IgD-negative memory B cell (primary cell): ENCODE measurements around the gene ADM5. TPM values are rescaled to one million over a fixed set of nuclear protein-coding genes. Genes with fewer than 3 reads are reported as not detected.

Source experiments
- H3K27ac Mint-ChIP-seq, 3 donors: one replicate each; pipeline ENCODE4 v1.8.0; 2020 to 2022; ENCODE audit warnings: mild to moderate bottlenecking in 3 of 3, mixed read lengths in 3 of 3, moderate library complexity in 1 of 3
- H3K27me3 Mint-ChIP-seq: one replicate; pipeline ENCODE4 v1.8.0; 2021; ENCODE audit warnings: mixed read lengths
- H3K36me3 Mint-ChIP-seq: one replicate; pipeline ENCODE4 v1.8.0; 2020; ENCODE audit warnings: mild to moderate bottlenecking, mixed read lengths
- H3K4me1 Mint-ChIP-seq, 3 donors: one replicate each; pipeline ENCODE4 v1.8.0; 2020 to 2022; ENCODE audit warnings: mixed read lengths in 3 of 3, mild to moderate bottlenecking in 1 of 3
- H3K4me3 Mint-ChIP-seq, 4 donors: one replicate each; pipeline ENCODE4 v1.8.0; 2020 to 2022; ENCODE audit warnings: mild to moderate bottlenecking in 4 of 4, mixed read lengths in 4 of 4, moderate library complexity in 3 of 4
- H3K9me3 Mint-ChIP-seq, 3 donors: one replicate each; pipeline ENCODE4 v1.8.0; 2020 to 2021; ENCODE audit warnings: mixed read lengths in 3 of 3, mild to moderate bottlenecking in 1 of 3
- polyA plus RNA-seq: library from polyadenylated mRNA; unstranded; fragments of 300-500 nt; fragmentation: Illumina TruSeq; gene quantifications from one replicate; pipeline ENCODE4 v1.2.3, GENCODE V29; 2021

Gene ADM5
- polyA plus RNA-seq, 1 donor from 2014 or later = 0.65 TPM

GRCh38 chr19:49727217-49728030, 38.0 kb downstream of the ADM5 start:
- Mint-ChIP-seq H3K36me3 (peaks cover 4% of the 10 kb centered on the region), H3K4me3 (no peak overlapping the region), H3K27me3 (peaks cover 6% of the 10 kb centered on the region), H3K4me1 (peaks cover 3% of the 10 kb centered on the region in 3 donors), H3K9me3 (peaks cover 0 to 2% (median 0%) of the 10 kb centered on the region in 3 donors), H3K27ac (no peak overlapping the region)

- Mint-ChIP-seq H3K27me3 (peaks cover 2% of the 10 kb centered on the region), H3K9me3 (no peaks in the 10 kb centered on the region), H3K4me3 (peak overlapping the region in 1 of 4 donors; percentile 21), H3K36me3 (no peaks in the 10 kb centered on the region), H3K27ac (no peak overlapping the region), H3K4me1 (peaks cover 3% of the 10 kb centered on the region in 3 donors)
These were observed 40.8 kb downstream of the ADM5 start for GRCh38 chr19:49730166-49730565.

GRCh38 chr19:49738268-49738667, 48.9 kb downstream of the ADM5 start:
- no peak overlapping the region for H3K4me3 Mint-ChIP-seq
- H3K27me3 Mint-ChIP-seq = no peaks in the 10 kb centered on the region
- peaks cover 1% of the 10 kb centered on the region for H3K36me3 Mint-ChIP-seq
- no peak overlapping the region for H3K27ac Mint-ChIP-seq
- peaks cover 0 to 1% (median 0%) of the 10 kb centered on the region in 3 donors for H3K9me3 Mint-ChIP-seq
- peaks cover 0 to 2% (median 0%) of the 10 kb centered on the region in 3 donors for H3K4me1 Mint-ChIP-seq

GRCh38 chr19:49739098-49739497, 49.7 kb downstream of the ADM5 start:
- no peak overlapping the region for H3K4me3 Mint-ChIP-seq
- H3K27me3 Mint-ChIP-seq = no peaks in the 10 kb centered on the region
- H3K27ac Mint-ChIP-seq = no peak overlapping the region
- peaks cover 0 to 2% (median 0%) of the 10 kb centered on the region in 3 donors for H3K4me1 Mint-ChIP-seq
- peaks cover 0 to 1% (median 0%) of the 10 kb centered on the region in 3 donors for H3K9me3 Mint-ChIP-seq
- peaks cover 1% of the 10 kb centered on the region for H3K36me3 Mint-ChIP-seq

- Mint-ChIP-seq H3K4me1 (peaks cover 0 to 2% (median 0%) of the 10 kb centered on the region in 3 donors), H3K36me3 (peaks cover 1% of the 10 kb centered on the region), H3K4me3 (no peak overlapping the region), H3K9me3 (peaks cover 0 to 1% (median 0%) of the 10 kb centered on the region in 3 donors), H3K27ac (no peak overlapping the region), H3K27me3 (no peaks in the 10 kb centered on the region)
These were observed 50.5 kb downstream of the ADM5 start for GRCh38 chr19:49739933-49740332.

Other genes with a start within 250 kb of the ADM5 start
- not detected for gene SLC17A7, start 248.1 kb upstream of the ADM5 start, polyA plus RNA-seq
- 98.8 TPM for gene PIH1D1, start 237.8 kb upstream of the ADM5 start, polyA plus RNA-seq
- 67.5 TPM for gene ALDH16A1, start 236.4 kb upstream of the ADM5 start, polyA plus RNA-seq
- gene FLT3LG, start 215.4 kb upstream of the ADM5 start, polyA plus RNA-seq = 24.3 TPM
- gene RPL13A, start 202.0 kb upstream of the ADM5 start, polyA plus RNA-seq = 3,792 TPM
- 3,702 TPM for gene RPS11, start 193.2 kb upstream of the ADM5 start, polyA plus RNA-seq
- gene FCGRT, start 176.9 kb upstream of the ADM5 start, polyA plus RNA-seq = 60.8 TPM
- 3.1 TPM for gene RCN3, start 161.6 kb upstream of the ADM5 start, polyA plus RNA-seq
- 144 TPM for gene NOSIP, start 109.0 kb upstream of the ADM5 start, polyA plus RNA-seq
- gene PRRG2, start 108.3 kb upstream of the ADM5 start, polyA plus RNA-seq = 0.26 TPM
- 0.70 TPM for gene PRR12, start 98.4 kb upstream of the ADM5 start, polyA plus RNA-seq
- 18.4 TPM for gene RRAS, start 49.5 kb upstream of the ADM5 start, polyA plus RNA-seq
- 3.4 TPM for gene SCAF1, start 47.4 kb upstream of the ADM5 start, polyA plus RNA-seq
- gene IRF3, start 23.7 kb upstream of the ADM5 start, polyA plus RNA-seq = 66.0 TPM
- gene BCL2L12, start 23.7 kb upstream of the ADM5 start, polyA plus RNA-seq = 16.8 TPM
- 187 TPM for gene PRMT1, start 12.3 kb upstream of the ADM5 start, polyA plus RNA-seq
- not detected for gene CPT1C, start 1.5 kb downstream of the ADM5 start, polyA plus RNA-seq
- gene TSKS, start 73.7 kb downstream of the ADM5 start, polyA plus RNA-seq = 0.15 TPM
- 6.5 TPM for gene AP2A1, start 77.4 kb downstream of the ADM5 start, polyA plus RNA-seq
- 6.6 TPM for gene FUZ, start 123.7 kb downstream of the ADM5 start, polyA plus RNA-seq
- 54.7 TPM for gene MED25, start 128.7 kb downstream of the ADM5 start, polyA plus RNA-seq
- 45.0 TPM for gene PTOV1, start 161.6 kb downstream of the ADM5 start, polyA plus RNA-seq
- gene PNKP, start 178.0 kb downstream of the ADM5 start, polyA plus RNA-seq = 56.3 TPM
- 5.0 TPM for gene AKT1S1, start 187.8 kb downstream of the ADM5 start, polyA plus RNA-seq
- 19.1 TPM for gene TBC1D17, start 188.1 kb downstream of the ADM5 start, polyA plus RNA-seq
- 0.39 TPM for gene IL4I1, start 207.3 kb downstream of the ADM5 start, polyA plus RNA-seq
- 3.4 TPM for gene ATF5, start 239.6 kb downstream of the ADM5 start, polyA plus RNA-seq
- gene NUP62, start 239.9 kb downstream of the ADM5 start, polyA plus RNA-seq = 62.9 TPM